Skeletal muscle cell (primary cell): Measurements from ENCODE around the gene GPC6.

ENCODE experiments used
- DNase-seq: peaks from one replicate; pipeline ENCODE4 v3.0.0-alpha.2; 2010; ENCODE audit warnings: low read depth
- H3K4me3 ChIP-seq: 2 replicates; pipeline ENCODE4 v1.5.1; 2011; ENCODE audit warnings: low read depth, mild to moderate bottlenecking, control low read depth, low read length, moderate library complexity

GPC6 gene

GRCh38 chr13:93889430-93889951 is 662.9 kb downstream of the GPC6 start:
- no peak overlapping the region for H3K4me3 ChIP-seq
- no peak for DNase-seq

DNA sequence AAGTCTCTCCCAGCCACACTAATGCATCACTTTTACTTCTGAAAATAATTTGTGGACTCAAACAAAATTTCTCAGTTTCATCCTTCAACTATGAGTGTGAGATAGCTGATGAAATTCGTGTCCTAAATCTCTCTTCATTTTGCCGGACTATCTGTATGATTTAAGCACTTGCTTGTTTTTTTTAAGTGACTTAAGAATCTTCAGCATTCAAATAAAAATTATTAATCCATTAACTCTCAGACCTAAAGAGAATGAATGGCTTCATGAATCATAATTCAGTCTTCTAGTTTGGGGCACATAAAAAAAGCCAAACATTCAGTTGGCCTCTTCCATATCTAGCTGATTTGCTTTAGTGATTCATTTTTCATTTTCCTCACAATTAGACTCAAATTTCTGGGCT is 673.4 kb downstream of the GPC6 start:
- no peak overlapping the region for H3K4me3 ChIP-seq
- DNase-seq, result no peak

DNA sequence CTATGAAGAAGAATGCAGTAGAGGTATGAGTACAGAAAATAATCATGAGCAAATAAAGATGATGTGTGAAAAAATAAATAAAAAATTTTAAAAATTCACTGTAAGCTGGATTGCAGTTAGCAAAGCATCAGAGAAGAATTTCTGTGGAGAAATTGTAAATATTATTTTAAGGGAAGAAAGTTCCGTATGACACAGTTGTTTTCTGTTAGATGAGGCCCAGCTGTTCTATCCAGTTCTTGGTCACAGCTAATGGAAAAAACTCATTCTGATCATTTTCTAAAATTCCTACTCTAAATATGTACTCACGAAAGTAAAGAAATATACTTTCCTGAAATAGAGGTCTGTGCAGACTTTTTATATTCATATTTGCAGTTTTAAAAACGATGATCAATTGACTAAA is 674.1 kb downstream of the GPC6 start:
- DNase-seq, result no peak
- H3K4me3 ChIP-seq, result no peak overlapping the region

- no peak overlapping the region for H3K4me3 ChIP-seq
- DNase-seq, result peak; percentile 12
Observed at GRCh38 chr13:93903909-93904308, 677.3 kb downstream of the GPC6 start.

DNA sequence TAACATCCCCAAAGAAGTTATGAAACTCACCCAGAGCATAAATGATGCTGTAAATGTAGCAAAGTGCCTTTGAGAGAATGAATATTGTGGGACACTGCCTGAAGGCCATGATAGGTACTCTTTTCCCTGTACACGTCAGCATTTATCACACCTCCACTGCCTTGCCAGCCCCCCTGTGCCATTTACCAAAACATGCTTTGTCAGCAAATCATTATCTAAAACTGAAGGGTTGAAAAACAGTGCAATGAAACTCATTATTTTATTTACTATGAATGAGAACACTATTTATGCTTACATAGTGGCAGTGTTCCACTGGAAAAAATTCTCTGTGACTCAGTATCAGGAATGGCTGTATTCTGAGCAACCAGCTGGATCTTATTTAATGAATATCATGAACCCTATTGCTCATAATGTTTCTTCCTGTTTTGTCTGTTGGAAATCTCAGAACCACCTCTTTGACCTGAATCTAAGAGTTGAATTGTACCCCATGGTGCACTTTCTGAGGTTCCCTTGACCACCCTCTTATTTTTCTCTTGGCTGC is 688.7 kb downstream of the GPC6 start:
- H3K4me3 ChIP-seq, result no peak overlapping the region
- no peak for DNase-seq

- H3K4me3 ChIP-seq, result no peak overlapping the region
Observed at GRCh38 chr13:93922063-93922855, 695.7 kb downstream of the GPC6 start.

GRCh38 chr13:93925990-93926389 is 699.4 kb downstream of the GPC6 start:
- no peak for DNase-seq
- H3K4me3 ChIP-seq, result no peak overlapping the region

More at GRCh38 chr13:93922063-93922855, 695.7 kb downstream of the GPC6 start:
- no peak for DNase-seq

DNA sequence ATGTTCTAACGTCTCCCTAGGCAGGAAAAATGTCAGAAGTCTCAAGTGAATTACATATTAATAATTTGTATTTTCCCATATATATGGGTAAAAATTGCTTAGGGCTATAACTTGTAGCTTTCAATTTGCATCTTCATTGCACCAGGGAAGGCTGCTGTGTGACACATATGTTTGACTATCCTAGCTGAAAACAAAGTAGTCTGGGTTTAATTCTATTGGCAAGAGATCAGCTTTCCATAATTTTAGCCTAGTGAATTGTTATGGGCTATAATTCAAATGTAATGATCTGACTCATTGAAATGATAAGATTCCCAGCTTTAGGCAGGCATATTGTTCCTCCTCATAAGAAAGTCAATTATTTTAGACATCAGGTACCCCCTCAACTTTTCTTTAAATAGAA is 699.8 kb downstream of the GPC6 start:
- no peak for DNase-seq
- H3K4me3 ChIP-seq, result no peak overlapping the region

DNA sequence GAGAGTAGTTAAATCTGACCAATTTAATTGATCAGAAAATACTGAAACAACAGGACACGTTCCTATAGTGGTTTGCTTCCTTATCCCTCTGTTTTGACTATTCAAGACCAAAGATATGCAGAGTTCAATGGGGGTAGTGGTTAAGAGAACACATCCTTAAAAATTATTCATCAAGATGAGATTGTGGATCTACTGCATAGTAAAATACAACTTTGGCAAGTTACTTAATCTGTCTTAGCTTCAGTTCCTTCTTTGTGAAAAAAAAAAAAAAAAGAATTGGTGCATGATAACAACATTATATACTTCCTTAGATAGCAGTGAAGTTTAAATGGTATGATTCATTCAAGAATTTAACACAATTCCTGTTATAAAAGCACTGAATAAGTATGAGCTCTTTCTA is 700.8 kb downstream of the GPC6 start:
- no peak for DNase-seq
- H3K4me3 ChIP-seq, result no peak overlapping the region

- no peak for DNase-seq
- no peak overlapping the region for H3K4me3 ChIP-seq
Observed at GRCh38 chr13:93932901-93933300, 706.3 kb downstream of the GPC6 start.

DNA sequence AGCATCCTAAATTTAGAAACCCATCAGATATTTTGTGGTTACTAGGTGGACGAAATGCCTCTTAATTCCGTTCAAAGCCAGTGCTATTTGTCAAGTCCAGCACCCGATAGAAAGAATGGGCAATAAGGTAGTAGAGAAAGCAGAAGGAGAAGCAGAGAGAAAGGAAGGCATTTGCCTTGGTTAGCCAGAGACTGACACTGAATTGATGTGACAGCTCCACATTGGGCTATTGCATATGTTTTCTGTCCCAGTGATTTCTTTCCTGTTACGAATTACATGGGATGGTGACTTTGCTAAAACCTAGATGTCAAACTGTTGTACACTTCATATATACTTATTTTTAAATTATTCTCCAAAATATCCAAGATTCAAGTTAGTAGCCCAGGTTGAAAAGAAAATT is 710.3 kb downstream of the GPC6 start:
- DNase-seq, result no peak
- no peak overlapping the region for H3K4me3 ChIP-seq

DNA sequence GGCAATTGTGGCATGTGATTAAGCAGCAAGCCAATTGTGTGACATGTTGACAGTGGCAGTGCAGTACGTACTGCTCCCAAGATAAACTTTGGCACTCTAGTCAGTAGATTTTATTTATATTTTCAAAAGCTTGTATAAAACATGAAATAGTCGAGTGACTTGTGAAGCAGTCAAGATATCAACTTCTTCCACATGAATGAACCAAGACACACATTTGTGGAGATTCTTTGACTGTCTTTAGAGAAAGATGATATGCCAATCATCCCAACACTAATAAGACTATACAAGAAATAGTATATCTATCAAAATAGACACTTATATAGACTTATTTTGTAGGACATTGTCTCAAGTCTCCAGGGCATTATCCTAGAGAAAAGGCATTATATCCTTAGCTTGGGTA is 714.8 kb downstream of the GPC6 start:
- no peak for DNase-seq
- no peak overlapping the region for H3K4me3 ChIP-seq

DNA sequence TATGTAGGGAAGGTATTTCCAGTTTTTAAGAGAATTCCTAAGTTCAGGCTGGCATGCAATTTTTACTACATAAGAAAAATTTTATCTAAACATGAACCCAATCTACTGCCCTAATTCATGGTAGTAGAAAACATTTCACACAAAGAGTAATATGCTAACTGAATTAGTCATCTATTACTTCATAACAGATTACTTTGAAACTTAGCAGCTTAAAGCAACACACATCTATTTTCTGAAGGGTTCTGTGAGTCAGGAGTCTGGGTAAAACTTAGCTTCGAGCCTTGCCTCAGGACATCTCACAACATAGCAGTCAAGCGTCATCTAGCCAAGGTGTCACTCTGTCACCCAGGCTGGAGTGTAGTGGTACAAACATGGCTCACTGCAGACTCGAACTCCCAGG is 715.4 kb downstream of the GPC6 start:
- no peak overlapping the region for H3K4me3 ChIP-seq
- DNase-seq, result no peak

- no peak overlapping the region for H3K4me3 ChIP-seq
- no peak for DNase-seq
Observed at GRCh38 chr13:93945621-93946020, 719.0 kb downstream of the GPC6 start.

GRCh38 chr13:93946994-93947393 is 720.4 kb downstream of the GPC6 start:
- H3K4me3 ChIP-seq, result no peak overlapping the region
- DNase-seq, result no peak

- DNase-seq, result no peak
- H3K4me3 ChIP-seq, result no peak overlapping the region
Observed at GRCh38 chr13:93947651-93948050, 721.0 kb downstream of the GPC6 start.

DNA sequence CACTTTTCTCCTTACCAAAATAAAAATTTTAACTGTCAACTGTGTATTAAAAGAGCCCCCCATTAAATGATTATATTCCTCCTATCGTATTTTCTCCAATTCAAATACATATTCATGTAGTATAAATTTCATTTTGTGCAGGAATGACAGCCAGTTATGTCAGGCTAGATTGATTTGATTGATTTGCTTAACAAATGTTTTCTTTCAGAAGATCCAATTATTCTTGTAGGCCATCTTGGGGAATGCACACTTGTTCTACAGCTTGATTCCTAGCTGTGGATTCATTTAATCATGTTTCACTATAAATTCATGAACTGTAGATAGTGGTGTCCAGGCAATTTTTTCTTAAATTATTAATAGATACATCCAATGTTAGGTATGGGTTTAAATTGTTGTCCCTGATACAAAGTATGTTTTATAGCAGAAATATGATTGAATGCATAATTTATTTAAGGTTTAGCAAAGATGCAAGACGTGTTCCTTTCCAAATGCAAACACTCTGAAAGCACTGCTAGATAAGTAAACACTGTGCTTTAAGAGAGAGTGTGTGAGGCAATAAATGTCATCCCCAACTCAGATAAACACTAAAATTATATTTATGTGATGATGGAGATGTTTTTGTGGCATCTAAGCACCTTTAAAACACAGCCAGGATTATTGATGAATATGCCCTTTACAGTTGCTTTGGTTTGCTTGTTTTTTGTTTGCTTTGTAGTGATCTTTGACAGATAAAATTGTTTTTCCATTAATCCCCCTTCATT is 721.7 kb downstream of the GPC6 start:
- no peak for DNase-seq
- no peak overlapping the region for H3K4me3 ChIP-seq

- H3K4me3 ChIP-seq, result no peak overlapping the region
- DNase-seq, result no peak
Observed at GRCh38 chr13:93951108-93951507, 724.5 kb downstream of the GPC6 start.

GRCh38 chr13:93951951-93952350 is 725.3 kb downstream of the GPC6 start:
- H3K4me3 ChIP-seq, result no peak overlapping the region
- no peak for DNase-seq

DNA sequence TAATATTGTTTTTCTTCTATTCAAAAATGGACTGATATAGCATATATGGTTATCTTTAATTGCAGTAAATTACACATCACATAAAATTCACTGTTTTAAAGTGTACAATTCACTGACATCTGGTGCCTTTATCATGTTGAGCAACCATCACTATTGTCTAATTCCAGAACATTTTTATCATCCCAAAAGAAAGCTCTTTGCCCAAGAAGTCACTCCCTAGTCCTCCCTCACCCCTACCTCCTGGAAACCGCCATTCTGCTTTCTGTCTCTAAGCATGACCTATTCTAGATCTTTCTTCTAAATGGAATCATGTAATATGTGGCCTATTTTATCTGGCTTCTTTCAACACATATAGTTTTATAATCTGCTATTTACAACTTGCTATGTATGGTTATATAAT is 727.2 kb downstream of the GPC6 start:
- no peak overlapping the region for H3K4me3 ChIP-seq
- DNase-seq, result no peak
